ENCODE measurements around the gene CCDC106. TPM values are rescaled to one million over a fixed set of nuclear protein-coding genes. Genes with fewer than 3 reads are reported as not detected.

The CCDC106 gene
- total and polyA plus RNA-seq, 7 donors: 5.5 to 22.9 (median 16.6) TPM

- intact Hi-C loops (cut with DNase I): no loop called here
- Histone ChIP-seq H3K4me1 (peaks cover 0 to 13% (median 6%) of the 10 kb centered on the region in 4 donors), H3K27ac (no peak overlapping the region), H3K27me3 (no peaks in the 10 kb centered on the region), H3K9me3 (no peaks in the 10 kb centered on the region), H3K36me3 (peaks cover 17 to 59% (median 37%) of the 10 kb centered on the region in 4 donors), H3K4me3 (no peak overlapping the region)
- TF ChIP-seq POLR2AphosphoS5 (IDR thresholded peaks at IDR 0.05) (no peak), CTCF (IDR thresholded peaks at IDR 0.05) (no peak)
- WGBS, 2 donors: 95 to 96% methylated on average over 75 of the region's 75 CpGs
- no peak for DNase-seq
Measured at GRCh38 chr19:55613930-55614710, 33.9 kb upstream of the CCDC106 start.

GRCh38 chr19:55614711-55615542, 33.1 kb upstream of the CCDC106 start:
- H3K36me3 ChIP-seq: peaks cover 17 to 51% (median 34%) of the 10 kb centered on the region in 4 donors
- peaks cover 0 to 13% (median 6%) of the 10 kb centered on the region in 4 donors for H3K4me1 ChIP-seq
- 97% methylated on average over 98 of the region's 98 CpGs for WGBS, 2 donors
- no peak for DNase-seq
- H3K4me3 ChIP-seq: no peak overlapping the region
- TF ChIP-seq CTCF (IDR thresholded peaks at IDR 0.05) (no peak), POLR2AphosphoS5 (IDR thresholded peaks at IDR 0.05) (no peak), EP300 (IDR thresholded peaks at IDR 0.05) (no peak), POLR2A (IDR thresholded peaks at IDR 0.05) (no peak)
- intact Hi-C loops (cut with DNase I): no loop called here
- H3K27ac ChIP-seq: no peak overlapping the region
- H3K27me3 ChIP-seq: no peaks in the 10 kb centered on the region
- H3K9me3 ChIP-seq: no peaks in the 10 kb centered on the region

GRCh38 chr19:55615543-55616394, 32.2 kb upstream of the CCDC106 start:
- no peak for DNase-seq
- intact Hi-C loops (cut with DNase I): no loop called here
- Histone ChIP-seq H3K4me1 (peaks cover 0 to 13% (median 6%) of the 10 kb centered on the region in 4 donors), H3K27ac (no peak overlapping the region), H3K4me3 (no peak overlapping the region), H3K27me3 (no peaks in the 10 kb centered on the region), H3K9me3 (no peaks in the 10 kb centered on the region), H3K36me3 (peaks cover 17 to 45% (median 31%) of the 10 kb centered on the region in 4 donors)
- no peak for TF ChIP-seq EP300 (IDR thresholded peaks at IDR 0.05)
- 98% methylated on average over 88 of the region's 88 CpGs for WGBS, 2 donors

GRCh38 chr19:55616395-55616875, 31.6 kb upstream of the CCDC106 start:
- DNase-seq: no peak
- no peaks in the 10 kb centered on the region for H3K27me3 ChIP-seq
- no peak overlapping the region for H3K27ac ChIP-seq
- 98% methylated on average over 38 of the region's 38 CpGs for WGBS, 2 donors
- H3K9me3 ChIP-seq: no peaks in the 10 kb centered on the region
- H3K36me3 ChIP-seq: peaks cover 17 to 52% (median 34%) of the 10 kb centered on the region in 4 donors
- intact Hi-C loops (cut with DNase I): no loop called here
- peaks cover 0 to 7% (median 3%) of the 10 kb centered on the region in 4 donors for H3K4me1 ChIP-seq
- TF ChIP-seq POLR2A (IDR thresholded peaks at IDR 0.05) (no peak), POLR2AphosphoS5 (IDR thresholded peaks at IDR 0.05) (no peak), EP300 (IDR thresholded peaks at IDR 0.05) (no peak), CTCF (IDR thresholded peaks at IDR 0.05) (no peak)
- H3K4me3 ChIP-seq: no peak overlapping the region
